Transverse colon (tissue), 4 donors: ENCODE measurements around the gene TTYH1.

Experiments
- EP300 ChIP-seq: sonication (generic); formaldehyde crosslinking; IDR thresholded peaks from one replicate; pipeline ENCODE4 v1.6.1; 2017; ENCODE audit warnings: antibody characterized with exemption, low read depth
- POLR2A ChIP-seq: fragments of 450-650 bp; IDR thresholded peaks from one replicate; pipeline ENCODE4 v1.6.1; 2016; ENCODE audit warnings: antibody characterized with exemption, mild to moderate bottlenecking, moderate library complexity
- POLR2AphosphoS5 ChIP-seq, 3 donors: sonication (generic); formaldehyde crosslinking; IDR thresholded peaks; one replicate each; pipeline ENCODE4 v1.6.1; 2016; ENCODE audit warnings: antibody characterized with exemption in 3 of 3
- TF ChIP-seq, protein P1 (sequence below), 5 experiments: fragments of 200-600 bp in 3 of 5; fragments of 450-650 bp in 2 of 5; sonication (generic) in 3 of 5; IDR thresholded peaks; 1 replicate in 2 of 5; 2 replicates in 3 of 5; pipeline ENCODE4 v1.5.1; 2016 to 2017; ENCODE audit warnings: antibody characterized with exemption in 5 of 5, inconsistent platforms in 3 of 5, mild to moderate bottlenecking in 2 of 5, moderate library complexity in 1 of 5

- TF ChIP-seq, protein P1, sequence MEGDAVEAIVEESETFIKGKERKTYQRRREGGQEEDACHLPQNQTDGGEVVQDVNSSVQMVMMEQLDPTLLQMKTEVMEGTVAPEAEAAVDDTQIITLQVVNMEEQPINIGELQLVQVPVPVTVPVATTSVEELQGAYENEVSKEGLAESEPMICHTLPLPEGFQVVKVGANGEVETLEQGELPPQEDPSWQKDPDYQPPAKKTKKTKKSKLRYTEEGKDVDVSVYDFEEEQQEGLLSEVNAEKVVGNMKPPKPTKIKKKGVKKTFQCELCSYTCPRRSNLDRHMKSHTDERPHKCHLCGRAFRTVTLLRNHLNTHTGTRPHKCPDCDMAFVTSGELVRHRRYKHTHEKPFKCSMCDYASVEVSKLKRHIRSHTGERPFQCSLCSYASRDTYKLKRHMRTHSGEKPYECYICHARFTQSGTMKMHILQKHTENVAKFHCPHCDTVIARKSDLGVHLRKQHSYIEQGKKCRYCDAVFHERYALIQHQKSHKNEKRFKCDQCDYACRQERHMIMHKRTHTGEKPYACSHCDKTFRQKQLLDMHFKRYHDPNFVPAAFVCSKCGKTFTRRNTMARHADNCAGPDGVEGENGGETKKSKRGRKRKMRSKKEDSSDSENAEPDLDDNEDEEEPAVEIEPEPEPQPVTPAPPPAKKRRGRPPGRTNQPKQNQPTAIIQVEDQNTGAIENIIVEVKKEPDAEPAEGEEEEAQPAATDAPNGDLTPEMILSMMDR (IDR thresholded peaks at IDR 0.05) = no peak
- no peak for TF ChIP-seq EP300
- TF ChIP-seq POLR2A = no peak
- TF ChIP-seq POLR2AphosphoS5 (IDR thresholded peaks at IDR 0.05) = no peak
Measured at GRCh38 chr19:54429545-54430227, 14.4 kb downstream of the TTYH1 start.
